22Rv1 (cell line): ENCODE measurements around the gene SLC8A1.

Experiments
- CTCF ChIP-seq: fragments of 450-650 bp; IDR thresholded peaks from 2 replicates; pipeline ENCODE4 v1.5.1; 2017; ENCODE audit warnings: mild to moderate bottlenecking
- ZFX ChIP-seq: fragments of 450-650 bp; IDR thresholded peaks from 2 replicates; pipeline ENCODE4 v1.6.1; 2017; ENCODE audit warnings: antibody characterized with exemption, borderline replicate concordance

GRCh38 chr2:40270372-40270771, 181.5 kb downstream of the SLC8A1 start:
- TF ChIP-seq CTCF (no peak), ZFX (no peak)
